A673 (cell line): ENCODE measurements around the gene SLC35F1. TPM values are rescaled to one million over a fixed set of nuclear protein-coding genes. Genes with fewer than 3 reads are reported as not detected.

Source experiments
- BruUV-seq: library from RNA; stranded (reverse); fragments of 400-500 nt; replicated peaks from 2 replicates; lab custom pipeline; 2021; lab: Mats Ljungman, UMichigan
- CTCF ChIA-PET: fragments of 300-600 bp; sonication (Branson Sonifier 250); formaldehyde crosslinking; loops from one replicate; lab custom pipeline; 2022; ENCODE audit warnings: antibody characterized with exemption; lab: Charles Lee
- POLR2A ChIA-PET: fragments of 300-600 bp; sonication (Branson Sonifier 250); formaldehyde crosslinking; loops from one replicate; lab custom pipeline; 2022; ENCODE audit warnings: antibody characterized with exemption; ENCODE audit not compliant: low non-redundant PET; lab: Charles Lee
- DNase-seq: peaks from one replicate; pipeline ENCODE4 v3.0.0-alpha.2; 2015; ENCODE audit warnings: low spot score
- H3K27ac ChIP-seq: fragments of 200-600 bp; sonication (generic); 2 replicates; pipeline ENCODE4 v1.5.1; 2016; ENCODE audit warnings: mixed run types, low read depth, mild to moderate bottlenecking, mixed read lengths, antibody characterized with exemption, low read length; ENCODE audit not compliant: poor library complexity, severe bottlenecking
- H3K27me3 ChIP-seq: fragments of 200-600 bp; sonication (generic); replicated peaks from 2 replicates; pipeline ENCODE4 v1.6.1; 2017; ENCODE audit warnings: mixed run types, low read depth, mild to moderate bottlenecking, mixed read lengths, antibody characterized with exemption, low read length; ENCODE audit not compliant: insufficient read depth, poor library complexity
- H3K36me3 ChIP-seq: fragments of 200-600 bp; sonication (generic); 2 replicates; pipeline ENCODE4 v1.6.1; 2016; ENCODE audit warnings: mixed run types, mild to moderate bottlenecking, mixed read lengths, antibody characterized with exemption, low read length; ENCODE audit not compliant: insufficient read depth, poor library complexity, severe bottlenecking
- H3K4me1 ChIP-seq: fragments of 200-600 bp; sonication (generic); 2 replicates; pipeline ENCODE4 v1.6.1; 2017; ENCODE audit warnings: mixed run types, mild to moderate bottlenecking, mixed read lengths, antibody characterized with exemption, low read length; ENCODE audit not compliant: insufficient read depth, poor library complexity, severe bottlenecking
- H3K4me3 ChIP-seq: fragments of 200-600 bp; sonication (generic); 2 replicates; pipeline ENCODE4 v1.5.1; 2016; ENCODE audit warnings: low read depth, mixed run types, mild to moderate bottlenecking, mixed read lengths, low read length; ENCODE audit not compliant: poor library complexity, severe bottlenecking
- H3K9me3 ChIP-seq: fragments of 200-600 bp; sonication (generic); 2 replicates; pipeline ENCODE4 v1.6.1; 2016; ENCODE audit warnings: mixed run types, low read depth, mild to moderate bottlenecking, mixed read lengths, antibody characterized with exemption, low read length; ENCODE audit not compliant: poor library complexity, severe bottlenecking
- EZH2 ChIP-seq: fragments of 200-600 bp; sonication (generic); IDR thresholded peaks from 2 replicates; pipeline ENCODE4 v1.6.1; 2017; ENCODE audit warnings: borderline replicate concordance, low read depth, mild to moderate bottlenecking, mixed read lengths, antibody characterized with exemption, low read length; ENCODE audit not compliant: poor library complexity, severe bottlenecking
- intact Hi-C: fragments of 100-400 bp; cut with micrococcal nuclease; formaldehyde crosslinking; loops from one replicate; pipeline ENCODE4 v1.10.0; 2022; ENCODE audit not compliant: unreplicated experiment
- total RNA-seq: library from RNA; stranded (reverse); gene quantifications from 2 replicates; pipeline ENCODE4 v1.2.3, GENCODE V29; 2021
- TF ChIP-seq, protein P1 (sequence below): fragments of 300-800, 200-600 bp; sonication (generic); conservative IDR thresholded peaks from 2 replicates; pipeline ENCODE4 v1.5.1; 2017; ENCODE audit warnings: low read depth, mild to moderate bottlenecking, antibody characterized with exemption, low read length, moderate library complexity, mixed read lengths

The SLC35F1 gene
- total RNA-seq, 1 experiment from 2014 or later, result 5.3 TPM

- H3K27me3 ChIP-seq, result no peaks in the 10 kb centered on the region
- TF ChIP-seq EZH2, result no peak
- TF ChIP-seq, protein P1, sequence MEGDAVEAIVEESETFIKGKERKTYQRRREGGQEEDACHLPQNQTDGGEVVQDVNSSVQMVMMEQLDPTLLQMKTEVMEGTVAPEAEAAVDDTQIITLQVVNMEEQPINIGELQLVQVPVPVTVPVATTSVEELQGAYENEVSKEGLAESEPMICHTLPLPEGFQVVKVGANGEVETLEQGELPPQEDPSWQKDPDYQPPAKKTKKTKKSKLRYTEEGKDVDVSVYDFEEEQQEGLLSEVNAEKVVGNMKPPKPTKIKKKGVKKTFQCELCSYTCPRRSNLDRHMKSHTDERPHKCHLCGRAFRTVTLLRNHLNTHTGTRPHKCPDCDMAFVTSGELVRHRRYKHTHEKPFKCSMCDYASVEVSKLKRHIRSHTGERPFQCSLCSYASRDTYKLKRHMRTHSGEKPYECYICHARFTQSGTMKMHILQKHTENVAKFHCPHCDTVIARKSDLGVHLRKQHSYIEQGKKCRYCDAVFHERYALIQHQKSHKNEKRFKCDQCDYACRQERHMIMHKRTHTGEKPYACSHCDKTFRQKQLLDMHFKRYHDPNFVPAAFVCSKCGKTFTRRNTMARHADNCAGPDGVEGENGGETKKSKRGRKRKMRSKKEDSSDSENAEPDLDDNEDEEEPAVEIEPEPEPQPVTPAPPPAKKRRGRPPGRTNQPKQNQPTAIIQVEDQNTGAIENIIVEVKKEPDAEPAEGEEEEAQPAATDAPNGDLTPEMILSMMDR, result no peak
- no peak overlapping the region for H3K4me3 ChIP-seq
- DNase-seq, result no peak
- ChIA-PET POLR2A (no interaction called here), CTCF (no interaction called here)
- BruUV-seq, result no TSS peak
- no peaks in the 10 kb centered on the region for H3K36me3 ChIP-seq
- H3K4me1 ChIP-seq, result no peaks in the 10 kb centered on the region
- intact Hi-C loops, result loop anchor here (10.0 kb wide), 1 partner anchor 916 kb away; no protein-coding TSS in a partner anchor
- H3K27ac ChIP-seq, result no peak overlapping the region
- H3K9me3 ChIP-seq, result no peaks in the 10 kb centered on the region
Measured at GRCh38 chr6:118260833-118261232, 353.8 kb downstream of the SLC35F1 start.

DNA sequence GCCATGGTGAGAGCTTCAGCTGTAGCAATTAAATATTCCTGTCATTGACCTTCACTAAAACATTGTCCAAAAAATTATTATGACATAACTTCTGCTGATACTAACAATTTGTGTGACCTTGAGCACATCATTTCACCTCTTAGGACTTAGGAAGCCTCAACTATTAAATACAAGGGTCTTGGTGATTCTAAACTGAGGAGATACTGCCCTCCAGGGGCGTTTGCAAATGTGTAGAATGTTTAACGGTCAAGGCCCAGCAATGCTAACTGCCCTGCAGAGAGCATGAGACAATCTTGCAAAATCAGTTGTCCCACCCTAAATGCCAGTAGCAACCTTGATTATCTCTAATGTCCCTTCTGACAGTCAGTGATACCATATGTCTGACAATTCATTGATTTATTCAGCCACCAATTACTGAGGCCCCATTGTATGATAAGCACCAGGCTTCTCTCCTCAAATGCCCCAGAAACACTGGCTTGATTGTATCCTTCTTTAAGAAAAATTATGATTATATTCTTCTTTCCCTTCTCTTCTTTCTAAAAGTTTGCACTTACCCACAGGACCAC, 356.9 kb downstream of the SLC35F1 start:
- TF ChIP-seq EZH2, result no peak
- TF ChIP-seq, protein P1, result peak; percentile 65
- POLR2A ChIA-PET, result no interaction called here
- H3K4me3 ChIP-seq, result no peak overlapping the region
- peak; percentile 68 for DNase-seq
- H3K27me3 ChIP-seq, result no peaks in the 10 kb centered on the region
- no peaks in the 10 kb centered on the region for H3K36me3 ChIP-seq
- H3K4me1 ChIP-seq, result no peaks in the 10 kb centered on the region
- H3K27ac ChIP-seq, result no peak overlapping the region
- BruUV-seq, result no TSS peak
- intact Hi-C loops, result loop anchor here (1.0 to 10.0 kb wide), 3 partner anchors 287 to 919 kb away; no protein-coding TSS in a partner anchor
- no peaks in the 10 kb centered on the region for H3K9me3 ChIP-seq
- CTCF ChIA-PET, result interaction anchor here (0.6 to 1.1 kb wide), 3 partner anchors 288 to 423 kb away, joined by 3 read pairs; no protein-coding TSS in a partner anchor

- CTCF ChIA-PET, result no interaction called here
- H3K27ac ChIP-seq, result no peak overlapping the region
- no peak overlapping the region for H3K4me3 ChIP-seq
Measured at GRCh38 chr6:118269659-118270058, 362.6 kb downstream of the SLC35F1 start.

More at GRCh38 chr6:118269659-118270058, 362.6 kb downstream of the SLC35F1 start:
- POLR2A ChIA-PET, result no interaction called here
- H3K27me3 ChIP-seq, result no peaks in the 10 kb centered on the region
- no peaks in the 10 kb centered on the region for H3K36me3 ChIP-seq
- TF ChIP-seq, protein P1, result no peak
- TF ChIP-seq EZH2, result no peak
- no TSS peak for BruUV-seq
- no peak for DNase-seq
- H3K4me1 ChIP-seq, result no peaks in the 10 kb centered on the region
- H3K9me3 ChIP-seq, result no peaks in the 10 kb centered on the region
- intact Hi-C loops, result loop anchor here (10.0 kb wide), 1 partner anchor 925 kb away; no protein-coding TSS in a partner anchor
